H9 (cell line): ENCODE measurements around the gene APOBEC3B. TPM values are rescaled to one million over a fixed set of nuclear protein-coding genes. Genes with fewer than 3 reads are reported as not detected.
A peak's percentile ranks its signal among the peaks of the same experiment; 100 is the strongest.

ENCODE experiments used
- DNase-seq: peaks from one replicate; pipeline ENCODE4 v3.0.0-alpha.2; 2017
- H2AFZ ChIP-seq: one replicate; pipeline ENCODE4 v1.6.1; 2013; ENCODE audit warnings: mild to moderate bottlenecking, low read length, control low read depth, moderate library complexity
- H2AK5ac ChIP-seq: 2 replicates; pipeline ENCODE4 v1.6.1; 2013; ENCODE audit warnings: low read length, control low read depth, mixed read lengths; ENCODE audit not compliant: insufficient read length
- H2BK120ac ChIP-seq: one replicate; pipeline ENCODE4 v1.6.1; 2013; ENCODE audit warnings: low read depth, mild to moderate bottlenecking, low read length, control low read depth, inconsistent platforms; ENCODE audit not compliant: poor library complexity, severe bottlenecking
- H2BK12ac ChIP-seq: 2 replicates; pipeline ENCODE4 v1.6.1; 2013; ENCODE audit warnings: low read length, control low read depth, mixed read lengths, low read depth; ENCODE audit not compliant: insufficient read length
- H2BK15ac ChIP-seq: 2 replicates; pipeline ENCODE4 v1.6.1; 2013; ENCODE audit warnings: low read depth, low read length, control low read depth
- H2BK20ac ChIP-seq: one replicate; pipeline ENCODE4 v1.6.1; 2013; ENCODE audit warnings: low read depth, mild to moderate bottlenecking, low read length, control low read depth, inconsistent platforms; ENCODE audit not compliant: poor library complexity, severe bottlenecking
- H2BK5ac ChIP-seq: 2 replicates; pipeline ENCODE4 v1.6.1; 2013; ENCODE audit warnings: low read length, control low read depth, mixed read lengths; ENCODE audit not compliant: insufficient read length
- H3K14ac ChIP-seq: 2 replicates; pipeline ENCODE4 v1.6.1; 2013; ENCODE audit warnings: low read length, control low read depth; ENCODE audit not compliant: insufficient read depth
- H3K18ac ChIP-seq: 2 replicates; pipeline ENCODE4 v1.6.1; 2013; ENCODE audit warnings: low read depth, mild to moderate bottlenecking, mixed read lengths, low read length, control low read depth; ENCODE audit not compliant: insufficient read length
- H3K23ac ChIP-seq: 2 replicates; pipeline ENCODE4 v1.6.1; 2013; ENCODE audit warnings: low read length, control low read depth, mixed read lengths, low read depth; ENCODE audit not compliant: insufficient read length
- H3K23me2 ChIP-seq: 2 replicates; pipeline ENCODE4 v1.6.1; 2013; ENCODE audit warnings: low read depth, mild to moderate bottlenecking, mixed read lengths, low read length, control low read depth; ENCODE audit not compliant: insufficient read length, poor library complexity, severe bottlenecking
- H3K27ac ChIP-seq: 2 replicates; pipeline ENCODE4 v1.5.1; 2013; ENCODE audit warnings: low read length, control low read depth, mixed read lengths, low read depth; ENCODE audit not compliant: insufficient read length
- H3K27me3 ChIP-seq: 2 replicates; pipeline ENCODE4 v1.6.1; 2013; ENCODE audit warnings: low read length, control low read depth, inconsistent platforms; ENCODE audit not compliant: insufficient read depth
- H3K4ac ChIP-seq: 2 replicates; pipeline ENCODE4 v1.6.1; 2013; ENCODE audit warnings: low read depth, mild to moderate bottlenecking, control low read depth, inconsistent platforms, low read length, moderate library complexity
- H3K4me1 ChIP-seq: 2 replicates; pipeline ENCODE4 v1.6.1; 2013; ENCODE audit warnings: low read length, control low read depth, inconsistent platforms; ENCODE audit not compliant: insufficient read depth
- H3K4me2 ChIP-seq: 2 replicates; pipeline ENCODE4 v1.6.1; 2013; ENCODE audit warnings: low read length, control low read depth, mixed read lengths; ENCODE audit not compliant: insufficient read length, insufficient read depth
- H3K56ac ChIP-seq: 2 replicates; pipeline ENCODE4 v1.6.1; 2013; ENCODE audit warnings: low read depth, mild to moderate bottlenecking, mixed read lengths, low read length, control low read depth; ENCODE audit not compliant: insufficient read length
- H3K79me1 ChIP-seq: 2 replicates; pipeline ENCODE4 v1.6.1; 2013; ENCODE audit warnings: low read depth, mild to moderate bottlenecking, moderate library complexity, low read length, control low read depth, inconsistent platforms; ENCODE audit not compliant: insufficient read depth, poor library complexity, severe bottlenecking
- H3K79me2 ChIP-seq: 2 replicates; pipeline ENCODE4 v1.6.1; 2013; ENCODE audit warnings: low read length, control low read depth, inconsistent platforms; ENCODE audit not compliant: insufficient read depth
- H3K9ac ChIP-seq: 2 replicates; pipeline ENCODE4 v1.6.1; 2013; ENCODE audit warnings: low read length, control low read depth, mixed read lengths; ENCODE audit not compliant: insufficient read length; ENCODE audit errors: extremely low read depth
- H3K9me3 ChIP-seq: one replicate; pipeline ENCODE4 v1.6.1; 2013; ENCODE audit warnings: low read depth, low read length, inconsistent platforms; ENCODE audit not compliant: control insufficient read depth
- H3T11ph ChIP-seq: one replicate; pipeline ENCODE4 v1.6.1; 2013; ENCODE audit warnings: mild to moderate bottlenecking, low read length, control low read depth, inconsistent platforms
- H4K20me1 ChIP-seq: one replicate; pipeline ENCODE4 v1.6.1; 2013; ENCODE audit not compliant: control insufficient read depth, insufficient read length, insufficient read depth
- H4K5ac ChIP-seq: 2 replicates; pipeline ENCODE4 v1.6.1; 2013; ENCODE audit warnings: low read depth, mild to moderate bottlenecking, mixed read lengths, low read length, control low read depth; ENCODE audit not compliant: insufficient read length
- H4K8ac ChIP-seq: replicated peaks from 2 replicates; pipeline ENCODE4 v1.6.1; 2013; ENCODE audit warnings: low read length, control low read depth, mixed read lengths, low read depth; ENCODE audit not compliant: insufficient read length
- H4K91ac ChIP-seq: 2 replicates; pipeline ENCODE4 v1.6.1; 2013; ENCODE audit warnings: low read depth, mild to moderate bottlenecking, moderate library complexity, mixed read lengths, low read length, control low read depth; ENCODE audit not compliant: insufficient read length
- H3K27ac Mint-ChIP-seq, 3 experiments: 2 replicates in 2 of 3; 3 replicates in 1 of 3; pipeline ENCODE4 v1.8.0; 2020 to 2021; ENCODE audit warnings: mixed read lengths in 3 of 3, mild to moderate bottlenecking in 1 of 3, moderate library complexity in 1 of 3
- H3K27me3 Mint-ChIP-seq: 2 replicates; pipeline ENCODE4 v1.8.0; 2021; ENCODE audit warnings: low read depth, mild to moderate bottlenecking, moderate library complexity, mixed read lengths
- H3K36me3 Mint-ChIP-seq, 3 experiments: 2 replicates in 2 of 3; 3 replicates in 1 of 3; pipeline ENCODE4 v1.8.0; 2020 to 2021; ENCODE audit warnings: low read depth in 3 of 3, mixed read lengths in 3 of 3; ENCODE audit not compliant: insufficient read depth in 1 of 3
- H3K4me1 Mint-ChIP-seq, 2 experiments: 2 replicates each; pipeline ENCODE4 v1.8.0; 2020; ENCODE audit warnings: mixed read lengths in 2 of 2
- H3K4me3 Mint-ChIP-seq, 2 experiments: 2 replicates in 1 of 2; 3 replicates in 1 of 2; pipeline ENCODE4 v1.8.0; 2020 to 2021; ENCODE audit warnings: mild to moderate bottlenecking in 2 of 2, mixed read lengths in 2 of 2, moderate library complexity in 1 of 2
- H3K9me3 Mint-ChIP-seq, 2 experiments: 2 replicates in 1 of 2; 3 replicates in 1 of 2; pipeline ENCODE4 v1.8.0; 2020; ENCODE audit warnings: mild to moderate bottlenecking in 2 of 2, mixed read lengths in 2 of 2, moderate library complexity in 1 of 2
- WGBS: extraction: QIAGEN DNeasy Blood & Tissue Kit; methylation state at CpG from one replicate; pipeline ENCODE4 v1.1.7; 2013; ENCODE audit warnings: missing lambda C conversion rate, low lambda C conversion rate, mixed read lengths; ENCODE audit not compliant: insufficient read length; ENCODE audit errors: extremely low coverage; 5-methylcytosine and 5-hydroxymethylcytosine counted together
- total RNA-seq: library from RNA; stranded (reverse); gene quantifications from 2 replicates; pipeline ENCODE4 v1.2.1, GENCODE V29; 2021
- TF ChIP-seq, protein P1 (sequence below): fragments of 200-600 bp; sonication (generic); conservative IDR thresholded peaks from 3 replicates; pipeline ENCODE4 v1.8.0; 2021; ENCODE audit warnings: antibody characterized with exemption, mild to moderate bottlenecking

The APOBEC3B gene
- total RNA-seq, 1 experiment from 2014 or later = 29.0 TPM

DNA sequence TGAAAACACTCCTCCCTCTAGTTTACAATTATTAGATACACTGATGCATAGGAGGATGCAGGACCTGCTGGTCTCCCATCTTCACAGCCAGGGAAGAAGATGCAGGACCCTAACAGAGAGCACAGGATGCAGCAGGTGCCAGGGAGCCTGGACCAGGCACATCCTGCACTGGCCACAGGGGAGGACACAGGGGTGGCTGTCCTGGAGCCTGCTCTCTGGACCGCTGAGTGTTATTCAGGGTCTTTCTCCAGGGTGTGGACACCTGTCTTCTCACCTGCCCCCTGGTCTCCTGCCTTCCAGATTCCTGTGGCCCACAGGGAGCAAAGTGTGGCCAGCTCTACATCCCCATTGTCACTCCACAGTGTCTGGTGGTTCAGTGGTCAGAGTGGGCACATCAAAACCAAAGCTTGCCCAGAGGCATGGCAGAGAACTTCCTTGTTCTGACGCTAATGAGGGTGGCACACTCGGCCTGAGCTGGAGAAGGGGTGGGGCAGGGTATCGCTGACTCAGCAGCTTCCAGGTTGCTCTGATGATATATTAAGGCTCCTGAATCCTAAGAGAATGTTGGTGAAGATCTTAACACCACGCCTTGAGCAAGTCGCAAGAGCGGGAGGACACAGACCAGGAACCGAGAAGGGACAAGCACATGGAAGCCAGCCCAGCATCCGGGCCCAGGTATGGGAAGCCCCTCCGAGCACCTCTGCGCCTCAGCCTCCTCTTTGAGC is 24.9 kb upstream of the APOBEC3B start, which contains the start of gene APOBEC3A:
APOBEC3A (plus strand) TSS at position 564 of the 725 bp plus-strand sequence; CDS start at position 647, 83 bp downstream.
- no peaks in the 10 kb centered on the region for H3K9me3 Mint-ChIP-seq

More for the DNA sequence above, 24.9 kb upstream of the APOBEC3B start, which contains the start of gene APOBEC3A:
- Histone ChIP-seq H3K27ac (no peak within 1 kb of the TSS), H3K14ac (no peak within 1 kb of the TSS; the same call in 1 of the 2 replicates), H2BK5ac (no peak within 1 kb of the TSS), H3K4ac (no peak within 1 kb of the TSS), H4K20me1 (no peaks in the 10 kb centered on the region), H4K5ac (no peak within 1 kb of the TSS), H3K9me3 (no peaks in the 10 kb centered on the region), H2BK15ac (no peak within 1 kb of the TSS), H3K23ac (no peak within 1 kb of the TSS), H3K27me3 (no peaks in the 10 kb centered on the region), H2AK5ac (no peak within 1 kb of the TSS), H3K18ac (no peak within 1 kb of the TSS), H2AFZ (no peak within 1 kb of the TSS), H3K79me1 (no peaks in the 10 kb centered on the region), H3K4me1 (no peaks in the 10 kb centered on the region), H3K23me2 (no peaks in the 10 kb centered on the region), H3T11ph (no peak within 1 kb of the TSS), H2BK120ac (no peak within 1 kb of the TSS), H4K8ac (no peak within 1 kb of the TSS), H3K79me2 (no peaks in the 10 kb centered on the region), H3K9ac (no peak within 1 kb of the TSS), H4K91ac (no peak within 1 kb of the TSS), H2BK12ac (no peak within 1 kb of the TSS), H3K4me2 (no peak within 1 kb of the TSS), H2BK20ac (no peak within 1 kb of the TSS), H3K56ac (no peak within 1 kb of the TSS)
- peak; percentile 22 for DNase-seq
- H3K27me3 Mint-ChIP-seq = peaks cover 22% of the 10 kb centered on the region
- no peak within 1 kb of the TSS for H3K27ac Mint-ChIP-seq
- TF ChIP-seq, protein P1, sequence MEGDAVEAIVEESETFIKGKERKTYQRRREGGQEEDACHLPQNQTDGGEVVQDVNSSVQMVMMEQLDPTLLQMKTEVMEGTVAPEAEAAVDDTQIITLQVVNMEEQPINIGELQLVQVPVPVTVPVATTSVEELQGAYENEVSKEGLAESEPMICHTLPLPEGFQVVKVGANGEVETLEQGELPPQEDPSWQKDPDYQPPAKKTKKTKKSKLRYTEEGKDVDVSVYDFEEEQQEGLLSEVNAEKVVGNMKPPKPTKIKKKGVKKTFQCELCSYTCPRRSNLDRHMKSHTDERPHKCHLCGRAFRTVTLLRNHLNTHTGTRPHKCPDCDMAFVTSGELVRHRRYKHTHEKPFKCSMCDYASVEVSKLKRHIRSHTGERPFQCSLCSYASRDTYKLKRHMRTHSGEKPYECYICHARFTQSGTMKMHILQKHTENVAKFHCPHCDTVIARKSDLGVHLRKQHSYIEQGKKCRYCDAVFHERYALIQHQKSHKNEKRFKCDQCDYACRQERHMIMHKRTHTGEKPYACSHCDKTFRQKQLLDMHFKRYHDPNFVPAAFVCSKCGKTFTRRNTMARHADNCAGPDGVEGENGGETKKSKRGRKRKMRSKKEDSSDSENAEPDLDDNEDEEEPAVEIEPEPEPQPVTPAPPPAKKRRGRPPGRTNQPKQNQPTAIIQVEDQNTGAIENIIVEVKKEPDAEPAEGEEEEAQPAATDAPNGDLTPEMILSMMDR = no peak
- H3K4me1 Mint-ChIP-seq = peaks cover 3 to 4% of the 10 kb centered on the region in 2 experiments; a peak in 3 of 4 replicates
- H3K4me3 Mint-ChIP-seq = no peak within 1 kb of the TSS
- no CpG with 5 or more reads among the region's 11 CpGs for WGBS
- no peaks in the 10 kb centered on the region for H3K36me3 Mint-ChIP-seq
